Progenitor cell of endocrine pancreas (in vitro differentiated cells): ENCODE measurements around the gene CYB561. TPM values are rescaled to one million over a fixed set of nuclear protein-coding genes. Genes with fewer than 3 reads are reported as not detected.

Source experiments
- DNase-seq: peaks from one replicate; pipeline ENCODE4 v3.0.0; 2021; ENCODE audit warnings: low spot score; ENCODE audit not compliant: unreplicated experiment
- H3K27ac Mint-ChIP-seq: 2 replicates; pipeline ENCODE4 v1.8.0; 2021; ENCODE audit warnings: mild to moderate bottlenecking, moderate library complexity, mixed read lengths
- H3K27me3 Mint-ChIP-seq: 2 replicates; pipeline ENCODE4 v1.8.0; 2021; ENCODE audit warnings: mixed read lengths
- H3K36me3 Mint-ChIP-seq: 2 replicates; pipeline ENCODE4 v1.8.0; 2022; ENCODE audit warnings: mixed read lengths; ENCODE audit not compliant: insufficient read depth
- H3K4me1 Mint-ChIP-seq: 2 replicates; pipeline ENCODE4 v1.8.0; 2021; ENCODE audit warnings: low read depth, mixed read lengths
- H3K4me3 Mint-ChIP-seq: 2 replicates; pipeline ENCODE4 v1.8.0; 2021; ENCODE audit warnings: low read depth, mild to moderate bottlenecking, moderate library complexity, mixed read lengths
- H3K9me3 Mint-ChIP-seq: 2 replicates; pipeline ENCODE4 v1.8.0; 2021; ENCODE audit warnings: low read depth, mixed read lengths
- CTCF ChIP-seq: fragments of 200-600 bp; sonication (generic); IDR thresholded peaks from one replicate; pipeline ENCODE4 v1.5.0; 2021; ENCODE audit warnings: antibody characterized with exemption, mild to moderate bottlenecking; ENCODE audit not compliant: unreplicated experiment
- total RNA-seq: library from RNA; stranded (reverse); gene quantifications from 2 replicates; pipeline ENCODE4 v1.2.1, GENCODE V29; 2021

Gene CYB561
- total RNA-seq, 1 donor from 2014 or later, result 34.5 TPM

DNA sequence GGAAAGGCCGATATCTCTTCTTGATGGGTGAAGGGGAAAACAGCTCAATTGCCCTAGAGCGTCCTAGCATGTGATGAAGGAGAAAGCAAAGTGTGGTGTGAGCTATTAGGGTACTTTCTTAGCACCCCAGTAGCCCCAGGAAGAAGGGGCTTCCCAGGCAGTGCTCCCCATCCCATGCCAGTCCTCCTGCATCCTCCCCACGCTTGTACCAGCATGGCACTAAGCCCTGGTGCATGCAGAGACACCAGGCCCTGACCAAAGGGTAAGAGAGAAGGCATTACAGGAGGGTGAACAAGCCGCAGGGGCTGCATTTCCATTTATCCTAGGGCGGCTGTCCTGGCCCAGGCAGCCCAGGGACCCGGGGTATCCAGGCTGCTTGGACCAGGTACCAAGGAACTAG is 3.1 kb downstream of the CYB561 start:
- Mint-ChIP-seq H3K27ac (no peak overlapping the region), H3K9me3 (no peaks in the 10 kb centered on the region), H3K4me1 (peaks cover 6% of the 10 kb centered on the region), H3K27me3 (no peaks in the 10 kb centered on the region), H3K4me3 (no peak overlapping the region), H3K36me3 (no peaks in the 10 kb centered on the region)
- no peak for TF ChIP-seq CTCF
- DNase-seq, result no peak

DNA sequence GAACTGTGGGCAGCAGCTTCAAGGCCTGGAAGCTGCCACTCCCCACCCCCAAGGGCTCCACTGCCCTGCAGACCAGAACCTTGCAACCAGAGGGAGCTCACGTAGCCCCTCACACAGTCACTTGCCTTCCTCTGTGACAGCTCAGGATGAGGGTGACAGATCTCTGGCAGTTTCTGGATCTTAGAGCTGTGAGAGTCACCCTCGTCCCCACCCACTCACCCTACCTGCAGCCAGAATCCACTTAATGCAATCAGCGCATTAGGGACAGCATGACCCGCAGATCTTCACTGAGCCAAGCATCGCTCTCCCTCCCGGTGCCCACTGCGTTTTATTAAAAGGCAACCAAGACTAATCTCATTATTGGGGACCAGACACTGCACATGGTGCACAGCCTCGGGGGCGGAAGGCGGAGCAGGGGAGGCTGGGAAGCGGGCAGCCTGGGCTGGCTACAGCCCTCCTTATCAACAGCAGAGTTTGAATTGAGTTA is 3.5 kb downstream of the CYB561 start:
- Mint-ChIP-seq H3K4me1 (peaks cover 6% of the 10 kb centered on the region), H3K9me3 (no peaks in the 10 kb centered on the region), H3K27ac (no peak overlapping the region), H3K36me3 (no peaks in the 10 kb centered on the region), H3K27me3 (no peaks in the 10 kb centered on the region), H3K4me3 (no peak overlapping the region)
- TF ChIP-seq CTCF, result no peak
- DNase-seq, result no peak

DNA sequence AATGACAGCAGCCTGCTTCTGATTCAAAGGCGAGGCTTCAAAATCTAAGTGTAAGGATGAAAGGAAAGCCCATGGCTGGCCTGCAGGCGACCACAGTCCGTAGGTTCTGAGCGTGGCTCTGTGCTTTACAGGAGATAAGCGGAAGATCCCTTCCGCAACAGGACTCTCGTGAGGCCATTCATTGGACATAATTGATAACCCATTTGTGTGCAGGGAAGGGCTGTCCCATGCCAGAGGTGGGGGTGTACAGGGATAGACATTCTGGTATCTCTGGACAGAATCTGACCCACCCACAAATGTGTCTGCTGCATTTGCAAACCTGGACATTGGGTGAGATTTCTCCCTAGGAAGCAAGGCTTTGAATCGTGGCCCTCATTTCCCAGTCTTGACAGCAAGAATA is 4.0 kb downstream of the CYB561 start:
- H3K36me3 Mint-ChIP-seq, result no peaks in the 10 kb centered on the region
- H3K27me3 Mint-ChIP-seq, result no peaks in the 10 kb centered on the region
- no peak for DNase-seq
- H3K4me1 Mint-ChIP-seq, result peaks cover 4% of the 10 kb centered on the region
- no peaks in the 10 kb centered on the region for H3K9me3 Mint-ChIP-seq
- no peak overlapping the region for H3K4me3 Mint-ChIP-seq
- no peak overlapping the region for H3K27ac Mint-ChIP-seq
- no peak for TF ChIP-seq CTCF

GRCh38 chr17:63441654-63442053 is 4.5 kb downstream of the CYB561 start:
- no peak for DNase-seq
- Mint-ChIP-seq H3K9me3 (no peaks in the 10 kb centered on the region), H3K27ac (no peak overlapping the region), H3K36me3 (no peaks in the 10 kb centered on the region), H3K4me3 (no peak overlapping the region), H3K4me1 (peaks cover 4% of the 10 kb centered on the region), H3K27me3 (no peaks in the 10 kb centered on the region)
- TF ChIP-seq CTCF, result no peak

- DNase-seq, result no peak
- no peaks in the 10 kb centered on the region for H3K36me3 Mint-ChIP-seq
- H3K9me3 Mint-ChIP-seq, result no peaks in the 10 kb centered on the region
- H3K27ac Mint-ChIP-seq, result no peak overlapping the region
- TF ChIP-seq CTCF, result no peak
- peaks cover 4% of the 10 kb centered on the region for H3K4me1 Mint-ChIP-seq
- H3K4me3 Mint-ChIP-seq, result no peak overlapping the region
- H3K27me3 Mint-ChIP-seq, result no peaks in the 10 kb centered on the region
These were observed 5.3 kb downstream of the CYB561 start for GRCh38 chr17:63440770-63441335.
